Smooth muscle cell (in vitro differentiated cells): Measurements from ENCODE around the gene MGST2. TPM values are rescaled to one million over a fixed set of nuclear protein-coding genes. Genes with fewer than 3 reads are reported as not detected.

ENCODE experiments used
- DNase-seq: peaks from one replicate; lab custom pipeline; 2025; ENCODE audit not compliant: unreplicated experiment; lab: John Stamatoyannopoulos, UW
- H2AFZ ChIP-seq: fragments of 200-600 bp; sonication (generic); 2 replicates; pipeline ENCODE4 v1.6.0; 2016; ENCODE audit warnings: antibody characterized with exemption, low read depth, mild to moderate bottlenecking
- H3F3A ChIP-seq: fragments of 200-600 bp; sonication (generic); 2 replicates; pipeline ENCODE4 v1.6.0; 2017; ENCODE audit warnings: antibody characterized with exemption, low read depth
- H3K27ac ChIP-seq: fragments of 200-600 bp; sonication (generic); 2 replicates; pipeline ENCODE4 v1.5.1; 2016; ENCODE audit warnings: low read depth, mild to moderate bottlenecking
- H3K27me3 ChIP-seq: fragments of 200-600 bp; sonication (generic); 2 replicates; pipeline ENCODE4 v1.6.1; 2016; ENCODE audit warnings: low read depth, mild to moderate bottlenecking
- H3K36me3 ChIP-seq: fragments of 200-600 bp; sonication (generic); 2 replicates; pipeline ENCODE4 v1.5.1; 2016; ENCODE audit warnings: low read depth
- H3K4me1 ChIP-seq: fragments of 200-600 bp; sonication (generic); 2 replicates; pipeline ENCODE4 v1.5.1; 2016; ENCODE audit warnings: low read depth
- H3K4me2 ChIP-seq: fragments of 200-600 bp; sonication (generic); 2 replicates; pipeline ENCODE4 v1.6.0; 2016; ENCODE audit warnings: mild to moderate bottlenecking
- H3K4me3 ChIP-seq: fragments of 200-600 bp; sonication (generic); 2 replicates; pipeline ENCODE4 v1.5.1; 2016; ENCODE audit warnings: mild to moderate bottlenecking
- H3K79me2 ChIP-seq: fragments of 200-600 bp; sonication (generic); 2 replicates; pipeline ENCODE4 v1.6.0; 2016; ENCODE audit warnings: low read depth, mild to moderate bottlenecking
- H3K9ac ChIP-seq: fragments of 200-600 bp; sonication (generic); 2 replicates; pipeline ENCODE4 v1.6.0; 2016; ENCODE audit warnings: low read depth
- H3K9me3 ChIP-seq: fragments of 200-600 bp; sonication (generic); replicated peaks from 2 replicates; pipeline ENCODE4 v1.5.1; 2016; ENCODE audit warnings: low read depth
- H4K20me1 ChIP-seq: fragments of 200-600 bp; sonication (generic); 2 replicates; pipeline ENCODE4 v1.6.0; 2016; ENCODE audit warnings: low read depth
- WGBS: methylation state at CpG from one replicate; pipeline ENCODE4 v1.1.7; 2016; ENCODE audit warnings: low lambda C conversion rate; 5-methylcytosine and 5-hydroxymethylcytosine counted together
- polyA plus RNA-seq: library from polyadenylated mRNA; unstranded; fragments of >200 nt; fragmentation: Nextera tagmentation; extraction: Ambion mirVana; gene quantifications from 2 replicates; pipeline ENCODE4 v1.2.1, GENCODE V29; 2016
- total RNA-seq: library from RNA; depleted of rRNA; stranded (reverse); fragments of >200 nt; gene quantifications from 2 replicates; pipeline ENCODE4 v1.2.3, GENCODE V29; 2014
- TF ChIP-seq, protein P1 (sequence below): fragments of 200-600 bp; sonication (generic); IDR thresholded peaks from 2 replicates; pipeline ENCODE4 v1.5.1; 2017; ENCODE audit warnings: borderline replicate concordance, mild to moderate bottlenecking, antibody characterized with exemption; ENCODE audit not compliant: insufficient read depth, poor library complexity, severe bottlenecking

The MGST2 gene
- total and polyA plus RNA-seq, 2 experiments from 2014 or later = 27.8 to 51.1 TPM

DNA sequence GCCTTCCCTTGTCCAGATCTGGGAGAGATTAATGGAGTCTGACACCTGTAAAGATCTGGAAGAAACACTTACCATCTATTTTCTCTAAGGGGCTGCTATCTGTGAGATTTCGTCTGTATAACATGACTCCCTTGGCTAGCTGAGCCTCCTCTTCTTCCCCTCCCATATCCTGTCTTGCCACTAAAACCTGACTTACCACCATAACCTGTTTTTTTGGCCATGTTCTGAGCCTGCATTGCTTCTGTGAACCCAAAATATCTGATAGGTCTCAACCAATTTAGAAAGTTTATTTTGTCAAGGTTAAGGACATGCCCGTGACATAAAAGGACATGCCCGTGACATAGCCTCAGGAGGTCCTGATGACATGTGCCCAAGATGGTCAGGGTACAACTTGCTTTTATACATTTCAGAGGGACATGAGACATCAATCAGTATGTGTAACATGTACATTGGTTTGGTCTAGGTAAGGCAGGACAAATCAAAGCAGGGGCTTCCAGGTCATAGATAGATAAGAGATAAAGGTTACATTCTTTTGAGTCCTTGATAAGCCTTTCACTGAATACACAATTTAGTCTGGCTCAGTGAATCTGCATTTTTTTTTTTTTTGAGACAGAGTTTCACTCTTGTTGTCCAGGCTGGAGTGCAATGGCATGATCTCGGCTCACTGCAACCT lies 11.4 kb downstream of the MGST2 start:
- Histone ChIP-seq H3K79me2 (peaks cover 6% of the 10 kb centered on the region), H3K9ac (no peak overlapping the region)

DNA sequence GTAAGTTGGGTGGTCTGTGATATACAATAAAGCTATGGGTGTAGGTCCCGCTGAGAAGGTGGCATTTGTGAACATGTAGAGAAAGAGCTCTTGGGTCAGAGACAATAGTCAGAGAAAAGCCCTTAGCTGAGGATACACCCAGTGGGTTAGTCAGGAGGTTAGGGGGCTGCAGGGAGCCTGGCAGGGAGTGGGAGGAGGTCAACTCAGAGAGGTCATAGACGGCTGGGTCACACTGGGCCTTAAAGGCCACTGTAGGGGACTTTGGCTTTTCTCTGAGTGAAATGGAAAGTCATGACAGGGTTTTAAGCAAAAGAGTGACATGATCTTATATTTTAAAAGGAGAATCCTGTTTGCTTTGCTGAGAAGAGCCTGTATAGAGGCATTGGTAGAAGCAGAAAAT lies 16.7 kb downstream of the MGST2 start:
- Histone ChIP-seq H3K27ac (no peak overlapping the region), H3K9ac (no peak overlapping the region), H3K36me3 (no peaks in the 10 kb centered on the region), H3K4me1 (no peaks in the 10 kb centered on the region), H3F3A (no peaks in the 10 kb centered on the region), H3K27me3 (no peaks in the 10 kb centered on the region), H2AFZ (no peak overlapping the region), H3K79me2 (no peaks in the 10 kb centered on the region), H4K20me1 (no peaks in the 10 kb centered on the region), H3K4me3 (no peak overlapping the region), H3K9me3 (no peaks in the 10 kb centered on the region), H3K4me2 (no peak overlapping the region)
- DNase-seq = no peak
- TF ChIP-seq, protein P1, sequence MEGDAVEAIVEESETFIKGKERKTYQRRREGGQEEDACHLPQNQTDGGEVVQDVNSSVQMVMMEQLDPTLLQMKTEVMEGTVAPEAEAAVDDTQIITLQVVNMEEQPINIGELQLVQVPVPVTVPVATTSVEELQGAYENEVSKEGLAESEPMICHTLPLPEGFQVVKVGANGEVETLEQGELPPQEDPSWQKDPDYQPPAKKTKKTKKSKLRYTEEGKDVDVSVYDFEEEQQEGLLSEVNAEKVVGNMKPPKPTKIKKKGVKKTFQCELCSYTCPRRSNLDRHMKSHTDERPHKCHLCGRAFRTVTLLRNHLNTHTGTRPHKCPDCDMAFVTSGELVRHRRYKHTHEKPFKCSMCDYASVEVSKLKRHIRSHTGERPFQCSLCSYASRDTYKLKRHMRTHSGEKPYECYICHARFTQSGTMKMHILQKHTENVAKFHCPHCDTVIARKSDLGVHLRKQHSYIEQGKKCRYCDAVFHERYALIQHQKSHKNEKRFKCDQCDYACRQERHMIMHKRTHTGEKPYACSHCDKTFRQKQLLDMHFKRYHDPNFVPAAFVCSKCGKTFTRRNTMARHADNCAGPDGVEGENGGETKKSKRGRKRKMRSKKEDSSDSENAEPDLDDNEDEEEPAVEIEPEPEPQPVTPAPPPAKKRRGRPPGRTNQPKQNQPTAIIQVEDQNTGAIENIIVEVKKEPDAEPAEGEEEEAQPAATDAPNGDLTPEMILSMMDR = no peak
- WGBS = 89% methylated on average over 2 of the region's 2 CpGs

More for the DNA sequence above, 11.4 kb downstream of the MGST2 start:
- no peak for DNase-seq
- Histone ChIP-seq H3K4me2 (no peak overlapping the region), H3K9me3 (no peaks in the 10 kb centered on the region), H3K4me1 (no peaks in the 10 kb centered on the region), H3F3A (no peaks in the 10 kb centered on the region), H3K36me3 (no peaks in the 10 kb centered on the region), H3K27ac (no peak overlapping the region), H3K4me3 (no peak overlapping the region), H3K27me3 (no peaks in the 10 kb centered on the region), H2AFZ (no peak overlapping the region), H4K20me1 (no peaks in the 10 kb centered on the region)
- WGBS = 86% methylated on average over 4 of the region's 4 CpGs
- TF ChIP-seq, protein P1 = no peak

DNA sequence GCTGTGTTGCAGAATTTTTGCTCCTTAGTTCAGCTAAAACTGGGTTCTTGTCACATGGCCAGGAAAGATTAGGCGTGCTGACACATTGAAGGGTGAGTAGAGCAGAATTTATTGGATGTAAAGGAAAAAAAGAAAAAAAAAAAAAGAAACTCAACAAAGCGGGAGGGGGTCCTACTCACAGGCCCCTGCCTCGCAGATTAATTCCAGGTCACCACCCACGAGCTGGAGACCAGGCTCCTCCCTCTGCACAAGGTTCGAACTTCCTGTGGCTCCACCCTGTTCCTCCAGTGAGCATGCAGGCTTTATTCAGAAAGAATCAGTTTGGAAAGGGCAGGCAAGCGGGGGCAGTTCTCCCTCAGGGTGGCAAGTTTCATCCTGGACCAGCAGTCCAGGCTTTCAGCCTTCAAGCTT lies 17.1 kb downstream of the MGST2 start:
- Histone ChIP-seq H3K27me3 (no peaks in the 10 kb centered on the region), H3K4me2 (no peak overlapping the region), H3F3A (no peaks in the 10 kb centered on the region), H3K27ac (no peak overlapping the region), H2AFZ (no peak overlapping the region), H3K9me3 (no peaks in the 10 kb centered on the region), H3K9ac (no peak overlapping the region), H3K36me3 (no peaks in the 10 kb centered on the region), H4K20me1 (no peaks in the 10 kb centered on the region), H3K79me2 (no peaks in the 10 kb centered on the region), H3K4me3 (no peak overlapping the region), H3K4me1 (no peaks in the 10 kb centered on the region)
- no peak for DNase-seq
- TF ChIP-seq, protein P1 = no peak
- WGBS = 65% methylated on average over 6 of the region's 6 CpGs

DNA sequence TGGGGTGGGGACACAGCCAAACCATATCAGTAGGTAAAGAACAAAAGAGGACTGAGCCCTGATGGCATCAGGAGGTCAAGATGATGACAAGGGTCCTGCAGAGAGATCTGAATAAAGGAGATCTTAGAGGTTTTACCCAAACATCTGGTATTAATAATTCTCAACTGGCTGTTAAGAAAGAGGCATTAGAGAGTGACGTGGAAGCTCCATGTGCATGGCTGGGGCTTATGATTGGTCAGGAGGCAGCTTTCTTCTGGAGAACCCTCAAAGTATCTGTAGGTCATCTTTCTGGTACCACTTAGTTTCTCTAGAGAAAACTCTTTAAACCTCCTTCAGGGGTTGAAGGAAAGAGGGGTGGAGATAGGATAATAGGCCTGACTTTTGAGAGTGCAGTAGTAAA lies 18.7 kb downstream of the MGST2 start:
- TF ChIP-seq, protein P1 = no peak
- Histone ChIP-seq H3K9ac (no peak overlapping the region), H3F3A (no peaks in the 10 kb centered on the region), H3K36me3 (no peaks in the 10 kb centered on the region), H3K4me2 (no peak overlapping the region), H4K20me1 (no peaks in the 10 kb centered on the region), H3K4me3 (no peak overlapping the region), H3K27ac (no peak overlapping the region), H3K9me3 (no peaks in the 10 kb centered on the region), H2AFZ (no peak overlapping the region), H3K27me3 (no peaks in the 10 kb centered on the region), H3K4me1 (no peaks in the 10 kb centered on the region), H3K79me2 (no peaks in the 10 kb centered on the region)
- WGBS = 53% methylated on average over 1 of the region's 1 CpG
- DNase-seq = no peak
